Hypothalamus (tissue), 51 donors: ENCODE data around the gene RBM19.
"Not testable (repeated sequence)": the region's sequence is repeated elsewhere in the genome, so short reads cannot be mapped to it uniquely, and the experiment has no call there.

ENCODE experiments used
- DNase-seq, 51 donors: peaks; one replicate each; lab custom pipeline; 2025; lab: John Stamatoyannopoulos, UW

Gene RBM19, protein sequence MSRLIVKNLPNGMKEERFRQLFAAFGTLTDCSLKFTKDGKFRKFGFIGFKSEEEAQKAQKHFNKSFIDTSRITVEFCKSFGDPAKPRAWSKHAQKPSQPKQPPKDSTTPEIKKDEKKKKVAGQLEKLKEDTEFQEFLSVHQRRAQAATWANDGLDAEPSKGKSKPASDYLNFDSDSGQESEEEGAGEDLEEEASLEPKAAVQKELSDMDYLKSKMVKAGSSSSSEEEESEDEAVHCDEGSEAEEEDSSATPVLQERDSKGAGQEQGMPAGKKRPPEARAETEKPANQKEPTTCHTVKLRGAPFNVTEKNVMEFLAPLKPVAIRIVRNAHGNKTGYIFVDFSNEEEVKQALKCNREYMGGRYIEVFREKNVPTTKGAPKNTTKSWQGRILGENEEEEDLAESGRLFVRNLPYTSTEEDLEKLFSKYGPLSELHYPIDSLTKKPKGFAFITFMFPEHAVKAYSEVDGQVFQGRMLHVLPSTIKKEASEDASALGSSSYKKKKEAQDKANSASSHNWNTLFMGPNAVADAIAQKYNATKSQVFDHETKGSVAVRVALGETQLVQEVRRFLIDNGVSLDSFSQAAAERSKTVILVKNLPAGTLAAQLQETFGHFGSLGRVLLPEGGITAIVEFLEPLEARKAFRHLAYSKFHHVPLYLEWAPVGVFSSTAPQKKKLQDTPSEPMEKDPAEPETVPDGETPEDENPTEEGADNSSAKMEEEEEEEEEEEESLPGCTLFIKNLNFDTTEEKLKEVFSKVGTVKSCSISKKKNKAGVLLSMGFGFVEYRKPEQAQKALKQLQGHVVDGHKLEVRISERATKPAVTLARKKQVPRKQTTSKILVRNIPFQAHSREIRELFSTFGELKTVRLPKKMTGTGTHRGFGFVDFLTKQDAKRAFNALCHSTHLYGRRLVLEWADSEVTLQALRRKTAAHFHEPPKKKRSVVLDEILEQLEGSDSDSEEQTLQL

DNA sequence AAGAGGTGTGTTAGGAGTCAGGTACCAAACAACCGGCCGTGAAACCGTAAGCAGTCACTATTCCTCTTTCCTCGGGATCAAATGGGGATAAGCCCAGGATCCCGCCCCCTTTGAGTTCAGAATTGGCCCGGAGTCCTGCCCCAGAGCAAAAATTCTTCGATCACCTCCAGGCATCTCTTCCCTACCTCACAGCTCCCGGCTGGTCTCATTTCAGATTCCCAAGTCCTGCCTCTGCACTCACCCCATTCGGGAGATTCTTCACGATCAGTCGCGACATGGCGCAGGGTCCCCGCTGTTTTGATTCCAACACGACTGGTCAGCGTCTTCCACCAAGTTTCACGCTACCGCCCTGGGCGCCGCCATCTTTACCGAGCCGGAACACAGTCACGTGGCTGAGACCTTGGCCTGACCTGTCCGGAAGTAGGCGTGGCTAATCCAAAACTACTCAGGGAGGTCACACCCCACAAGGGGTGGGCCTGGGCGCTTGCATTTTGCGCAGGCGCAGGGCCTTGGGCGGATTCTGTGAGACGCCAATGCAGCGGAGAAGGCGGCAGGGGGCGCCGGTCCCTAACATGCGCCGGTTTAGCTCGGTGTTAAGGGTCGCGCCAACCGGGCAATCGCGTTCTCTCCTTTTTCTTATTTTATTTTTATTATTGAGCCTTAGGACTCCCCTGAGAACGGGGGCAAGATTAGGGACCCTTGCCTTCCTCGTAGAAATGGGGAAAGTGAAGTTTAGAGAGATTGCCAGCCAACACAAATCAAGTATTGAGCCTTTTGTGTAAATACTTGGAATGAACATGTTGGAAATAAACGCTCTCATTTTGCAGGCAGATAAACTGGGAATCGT lies at the start of gene RBM19:
Gene RBM19 (minus strand): TSS at position 375 of the 847 bp plus-strand sequence. CDS start 98 bp downstream, at position 277.
- peak; percentile 68 to 99 (median 97) for DNase-seq

DNA sequence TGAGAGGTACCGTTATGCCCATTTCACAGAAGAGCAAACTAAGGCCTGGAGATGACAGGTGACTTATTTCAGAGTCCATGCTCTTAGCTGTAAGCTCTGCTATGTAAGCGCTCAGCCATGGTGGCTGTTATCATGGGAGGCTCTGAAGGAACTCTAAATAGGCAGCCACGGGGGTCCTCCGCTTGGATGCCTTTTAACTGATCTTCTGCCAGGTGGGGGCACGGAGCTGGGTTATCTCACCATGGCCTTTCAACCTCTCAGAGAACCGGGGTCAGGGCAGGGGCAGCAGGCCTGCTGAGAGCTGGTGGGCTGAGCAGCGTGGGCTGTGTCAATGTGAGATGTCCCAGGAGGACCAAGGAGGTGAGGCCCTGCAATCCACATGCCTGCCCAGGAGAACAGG lies 49.7 kb upstream of the RBM19 start:
- no peak for DNase-seq

DNA sequence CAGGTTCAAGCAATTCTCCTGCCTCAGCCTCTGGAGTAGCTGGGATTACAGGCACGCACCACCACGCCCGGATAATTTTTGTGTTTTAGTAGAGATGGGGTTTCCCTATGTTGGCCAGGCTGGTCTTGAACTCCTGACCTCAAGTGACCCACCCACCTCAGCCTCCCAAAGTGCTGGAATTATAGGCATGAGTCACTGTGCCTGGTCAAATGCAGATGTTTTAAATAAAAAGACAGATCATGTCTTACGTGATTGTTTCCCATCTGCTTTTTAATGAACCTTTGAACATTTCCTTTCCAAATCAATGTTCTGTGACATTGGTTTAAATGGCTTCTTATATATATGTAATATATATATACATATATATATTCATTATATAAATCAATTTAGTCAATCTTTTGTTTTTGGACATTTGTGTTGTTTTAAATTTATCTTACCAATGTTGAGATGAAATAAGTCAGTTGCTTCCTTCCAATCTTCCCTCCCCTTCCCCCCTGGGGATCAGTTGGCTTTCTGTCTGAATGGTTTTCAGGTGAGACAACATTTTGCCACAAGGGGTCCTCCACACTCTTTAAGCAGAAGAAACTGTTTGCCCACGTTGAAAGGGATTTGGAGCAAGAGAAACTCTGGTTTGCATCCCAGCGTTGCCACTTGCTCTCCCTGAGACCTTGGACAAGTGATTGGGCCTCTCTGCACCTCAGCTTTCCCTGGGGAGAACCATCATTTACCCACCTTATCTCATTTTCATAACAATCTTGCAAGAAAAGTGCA lies 47.6 kb upstream of the RBM19 start:
- DNase-seq, result no peak

DNA sequence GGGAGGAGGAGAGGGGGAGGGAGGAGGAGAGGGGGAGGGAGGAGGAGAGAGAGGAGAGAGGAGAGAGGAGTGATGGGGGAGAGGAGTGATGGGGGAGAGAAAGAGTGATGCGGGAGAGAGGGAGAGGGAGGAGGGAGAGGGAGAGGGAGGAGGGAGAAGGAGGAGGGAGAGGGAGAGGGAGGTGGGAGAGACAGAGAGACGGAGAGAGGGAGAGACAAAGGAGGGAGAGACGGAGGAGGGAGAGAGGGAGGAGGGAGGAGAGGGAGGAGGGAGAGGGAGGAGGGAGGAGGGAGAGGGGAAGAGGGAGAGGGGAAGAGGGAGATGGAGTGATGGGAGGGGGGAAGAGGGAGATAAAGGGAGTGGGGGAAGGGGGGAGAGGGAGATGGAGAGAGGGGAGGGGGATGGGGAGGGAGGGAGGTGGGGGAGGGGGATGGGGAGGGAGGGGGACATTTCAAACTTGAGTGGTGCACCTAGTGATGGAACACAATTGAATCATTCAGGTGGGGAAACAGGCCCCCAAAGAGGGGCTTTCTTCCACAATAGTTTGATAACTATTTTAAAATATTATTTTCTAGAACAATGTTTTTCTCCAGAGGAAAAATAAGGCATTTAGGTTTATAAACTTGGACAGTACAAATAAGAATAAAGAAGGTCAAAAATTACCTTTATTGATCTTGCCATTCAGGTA lies 46.8 kb upstream of the RBM19 start:
- no peak for DNase-seq

DNA sequence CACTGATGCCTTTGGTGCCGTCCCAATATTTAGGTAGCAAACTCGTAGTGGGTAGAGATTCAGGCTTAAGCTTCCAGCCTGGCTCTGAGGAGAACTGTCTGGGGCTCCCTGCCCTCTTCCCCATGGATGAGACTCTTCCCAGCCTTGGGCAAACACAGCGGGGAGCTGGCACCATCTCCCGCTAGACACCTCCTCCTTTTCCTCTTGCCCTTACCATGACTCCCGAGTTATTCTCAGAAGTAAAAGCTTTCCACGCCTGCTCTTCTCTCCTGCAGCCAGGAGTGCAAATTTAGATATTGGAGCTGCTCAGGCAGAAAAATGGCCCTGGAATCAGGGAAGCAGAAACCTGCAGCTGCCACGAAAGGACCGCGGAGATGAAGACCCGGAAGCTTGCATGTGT lies 45.6 kb upstream of the RBM19 start:
- no peak for DNase-seq

DNA sequence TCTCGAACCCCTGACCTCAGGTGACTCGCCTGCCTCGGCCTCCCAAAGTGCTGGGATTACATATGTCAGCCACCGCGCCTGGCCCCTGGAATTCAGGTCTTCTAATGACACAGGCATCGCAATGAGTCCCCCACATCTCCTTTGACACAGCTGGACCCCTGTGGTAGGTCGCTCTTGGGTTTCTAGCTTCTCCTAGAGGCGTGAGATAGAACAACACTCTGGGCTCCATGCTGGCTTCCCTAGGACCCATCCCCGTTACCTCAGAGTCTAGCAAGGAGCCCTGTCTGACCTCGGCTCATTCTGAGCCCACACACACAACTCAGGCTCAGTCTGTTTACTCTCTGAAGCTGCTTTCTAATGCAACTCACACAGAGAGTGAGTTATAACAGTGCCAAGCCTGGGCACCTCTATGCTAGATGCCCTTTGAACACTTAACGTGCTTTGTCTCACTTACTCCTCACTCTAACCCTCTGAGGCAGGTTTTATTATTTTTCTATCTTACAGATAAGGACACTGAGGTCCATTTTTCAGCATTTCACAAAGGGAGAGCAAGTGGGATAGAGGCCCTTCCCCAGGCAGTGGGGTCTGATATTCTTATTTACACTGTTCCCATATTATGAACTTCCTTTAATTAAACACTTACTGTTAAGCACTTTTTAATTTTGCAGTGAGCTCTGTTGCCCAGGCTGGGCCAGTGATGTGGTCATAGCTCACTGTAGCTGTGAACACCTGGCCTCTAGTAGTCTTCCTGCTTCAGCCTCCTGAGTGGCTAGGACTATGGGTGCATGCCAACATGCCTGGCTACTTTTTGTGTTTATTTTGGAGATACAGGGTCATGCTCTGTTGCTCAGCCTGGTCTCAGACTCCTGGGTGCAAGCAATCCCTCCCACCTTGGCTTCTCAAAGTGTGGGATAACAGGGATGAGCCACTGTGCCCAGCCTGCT lies 40.6 kb upstream of the RBM19 start:
- DNase-seq, result no peak

DNA sequence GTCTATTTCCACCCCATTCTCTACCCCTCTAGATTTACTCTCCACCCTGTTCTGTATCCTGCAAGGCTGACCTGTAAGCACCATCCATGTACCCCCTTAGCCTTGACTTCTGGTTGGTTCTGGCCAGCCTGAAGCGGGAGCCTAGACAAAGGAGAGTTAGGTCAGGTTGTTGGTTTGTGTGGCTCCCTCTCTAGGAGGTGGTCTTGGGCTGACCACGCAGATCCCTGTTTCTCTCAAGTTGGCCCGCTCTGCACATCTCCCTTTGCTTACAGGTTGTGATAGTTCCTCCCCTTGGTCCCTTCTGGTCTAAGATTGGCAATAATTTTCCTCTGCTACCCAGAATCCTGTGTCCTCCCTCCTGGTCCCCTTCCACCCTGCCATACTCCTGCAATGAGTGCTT lies 38.3 kb upstream of the RBM19 start:
- DNase-seq, result no peak

DNA sequence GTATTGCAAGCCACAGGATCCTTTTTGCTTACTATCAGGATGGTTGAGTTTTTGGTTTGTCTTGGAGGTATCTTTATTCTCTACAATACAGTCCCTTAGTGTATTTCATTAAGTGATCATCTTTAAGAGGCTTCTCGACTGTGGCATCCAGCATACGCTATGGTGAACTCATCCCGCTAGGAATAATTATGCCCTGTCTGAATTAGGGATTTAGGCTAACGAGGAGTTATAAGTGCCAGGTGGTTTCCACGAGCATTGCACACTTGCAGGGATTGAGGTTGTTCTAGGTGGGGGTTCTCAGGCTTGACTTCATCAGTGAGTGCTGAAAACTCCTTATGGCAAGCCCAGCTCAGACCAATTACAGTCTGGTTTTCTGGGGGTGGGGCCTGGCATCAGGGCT lies 37.2 kb upstream of the RBM19 start:
- DNase-seq, result no peak

DNA sequence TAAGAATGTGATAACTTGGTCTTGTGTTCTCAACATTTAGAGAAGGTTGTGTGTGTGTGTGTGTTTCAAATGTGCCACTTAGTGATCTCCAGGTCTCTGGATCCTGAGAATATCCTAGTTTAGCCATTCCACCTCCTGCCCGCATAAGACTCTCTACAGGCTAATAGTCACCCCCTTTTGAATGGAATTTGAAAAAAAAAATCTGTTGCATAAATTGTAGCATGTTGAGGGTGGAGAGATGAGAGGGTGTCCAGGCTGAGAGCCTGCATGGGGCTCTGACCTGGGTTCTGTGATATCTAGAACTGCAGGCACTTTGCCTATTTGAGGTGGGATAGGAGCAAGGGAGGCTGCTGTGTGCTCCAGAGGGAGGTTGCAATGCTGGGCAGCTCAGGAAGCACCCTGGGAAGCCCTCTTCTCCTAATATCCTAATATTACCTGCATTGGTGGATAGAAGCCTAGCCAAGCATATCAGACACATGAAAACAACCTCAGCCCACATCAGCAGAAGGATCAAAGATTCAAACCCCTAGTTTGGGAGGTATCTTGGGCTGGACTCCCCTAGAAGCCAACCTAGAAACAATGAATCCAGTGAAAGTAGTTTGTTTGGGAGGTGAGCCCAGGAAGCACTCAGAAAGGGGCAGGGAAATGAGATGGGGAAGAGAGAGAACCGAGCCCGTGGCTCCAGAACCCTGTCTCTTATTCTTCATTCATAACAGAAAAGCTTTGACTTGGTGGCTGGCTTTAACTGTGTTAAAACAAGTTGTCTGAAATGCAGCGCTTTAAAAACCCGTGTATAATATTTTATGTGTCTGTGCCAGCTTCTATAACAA lies 35.6 kb upstream of the RBM19 start:
- DNase-seq, result no peak

DNA sequence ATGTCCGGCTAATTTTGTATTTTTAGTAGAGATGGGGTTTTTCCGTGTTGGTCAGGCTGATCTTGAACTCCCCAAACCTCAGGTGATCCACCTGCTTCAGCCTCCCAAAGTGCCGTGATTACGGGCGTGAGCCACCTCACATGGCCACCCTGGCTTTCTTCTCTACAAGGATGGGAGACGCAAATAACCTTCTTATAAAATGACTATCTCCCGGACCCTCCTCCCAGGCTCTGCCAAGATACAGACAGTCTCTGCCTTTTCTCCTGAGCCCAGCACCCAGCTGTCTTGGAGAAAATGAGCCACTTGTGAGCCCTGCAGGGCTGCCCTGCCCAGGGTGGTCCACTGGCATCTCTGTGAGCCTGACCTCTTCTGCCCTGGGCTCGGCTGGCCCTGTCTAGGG lies 34.7 kb upstream of the RBM19 start:
- no peak for DNase-seq

DNA sequence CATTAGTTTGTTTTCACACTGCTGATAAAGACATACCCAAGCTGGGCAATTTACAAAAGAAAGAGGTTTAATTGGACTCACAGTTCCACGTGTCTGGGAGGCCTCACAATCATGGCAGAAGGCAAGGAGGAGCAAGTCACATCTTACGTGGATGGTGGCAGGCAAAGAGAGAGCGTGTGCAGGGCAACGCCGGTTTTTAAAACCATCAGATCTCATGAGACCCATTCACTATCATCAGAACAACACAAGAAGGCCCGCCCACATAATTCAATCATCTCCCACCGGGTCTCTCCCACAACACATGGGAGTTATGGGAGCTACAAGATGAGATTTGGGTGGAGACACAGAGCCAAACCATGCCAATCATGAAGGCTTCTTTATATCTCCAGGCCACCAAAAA lies 34.1 kb upstream of the RBM19 start:
- not testable (repeated sequence) for DNase-seq

DNA sequence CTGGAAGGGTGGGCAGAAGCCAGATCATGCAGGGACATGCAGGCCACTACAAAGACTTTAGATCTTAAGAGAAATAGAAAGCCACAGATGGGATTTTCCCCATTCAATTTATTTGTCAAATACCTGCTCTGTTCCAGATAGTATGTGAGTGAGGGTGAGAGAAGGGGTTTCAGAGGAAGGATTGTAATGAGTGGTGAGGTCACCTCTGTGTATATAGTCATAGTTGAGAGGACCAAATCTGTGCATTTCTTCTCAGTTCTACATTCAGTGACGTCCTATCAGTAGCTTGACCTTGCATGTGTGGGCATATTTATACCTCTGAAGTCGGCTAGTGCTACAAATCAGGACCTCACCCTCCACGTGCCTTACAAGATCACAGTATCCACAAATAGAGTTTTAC lies 31.2 kb upstream of the RBM19 start:
- no peak for DNase-seq

DNA sequence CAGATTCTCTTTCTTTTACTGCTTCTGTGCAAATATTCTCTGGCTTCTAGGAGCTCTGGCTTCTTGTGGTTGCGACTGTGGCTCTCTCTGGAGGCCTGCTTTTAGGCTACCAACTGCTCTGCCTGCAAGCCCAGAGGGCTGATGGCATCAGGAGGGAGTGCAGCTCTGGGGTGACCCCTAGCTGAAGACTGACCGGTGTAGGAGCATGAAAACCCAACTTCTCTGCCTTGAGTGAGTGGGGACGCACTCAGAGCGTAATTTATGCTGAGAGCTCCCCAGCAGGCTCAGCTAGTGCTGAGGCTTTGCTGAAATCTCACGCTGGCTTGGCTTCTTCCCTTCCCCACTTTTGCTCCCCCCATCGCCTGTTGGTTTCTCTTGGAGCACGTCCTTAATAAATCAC lies 29.9 kb upstream of the RBM19 start:
- DNase-seq, result no peak

DNA sequence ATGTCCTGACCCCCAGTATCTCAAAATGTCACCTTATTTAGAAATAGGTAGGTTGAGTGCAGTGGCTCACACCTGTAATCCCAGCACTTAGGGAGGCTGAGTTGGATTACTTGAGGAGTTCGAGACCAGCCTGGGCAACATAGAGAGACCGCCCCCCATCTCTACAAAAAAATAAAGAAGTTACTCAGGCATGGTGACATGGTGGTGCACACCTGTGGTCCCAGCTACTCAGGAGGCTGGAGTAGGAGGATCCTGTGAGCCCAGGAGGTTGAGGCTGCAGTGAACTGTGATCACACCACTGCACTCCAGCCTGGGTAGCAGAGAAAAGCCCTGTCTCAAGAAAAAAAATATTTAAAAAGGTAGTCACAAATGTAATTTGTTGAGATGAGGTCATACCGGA lies 27.9 kb upstream of the RBM19 start:
- no peak for DNase-seq

DNA sequence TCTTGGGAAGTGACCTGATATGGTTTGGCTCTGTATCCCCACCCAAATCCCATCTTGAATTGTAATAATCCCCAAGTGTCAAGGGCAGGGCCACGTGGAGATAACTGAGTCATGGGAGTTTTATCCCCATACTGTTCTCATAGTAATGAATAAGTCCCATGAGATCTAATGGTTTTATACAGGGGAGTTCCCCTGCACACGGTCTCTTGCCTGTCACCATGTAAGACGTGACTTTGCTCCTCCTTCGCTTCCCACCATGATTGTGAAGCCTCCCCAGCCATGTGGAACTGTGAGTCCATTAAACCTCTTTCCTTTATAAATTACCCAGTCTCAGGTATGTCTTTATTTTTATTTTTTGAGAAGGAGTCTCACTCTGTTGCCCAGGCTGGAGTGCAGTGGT lies 26.6 kb upstream of the RBM19 start:
- not testable (repeated sequence) for DNase-seq

DNA sequence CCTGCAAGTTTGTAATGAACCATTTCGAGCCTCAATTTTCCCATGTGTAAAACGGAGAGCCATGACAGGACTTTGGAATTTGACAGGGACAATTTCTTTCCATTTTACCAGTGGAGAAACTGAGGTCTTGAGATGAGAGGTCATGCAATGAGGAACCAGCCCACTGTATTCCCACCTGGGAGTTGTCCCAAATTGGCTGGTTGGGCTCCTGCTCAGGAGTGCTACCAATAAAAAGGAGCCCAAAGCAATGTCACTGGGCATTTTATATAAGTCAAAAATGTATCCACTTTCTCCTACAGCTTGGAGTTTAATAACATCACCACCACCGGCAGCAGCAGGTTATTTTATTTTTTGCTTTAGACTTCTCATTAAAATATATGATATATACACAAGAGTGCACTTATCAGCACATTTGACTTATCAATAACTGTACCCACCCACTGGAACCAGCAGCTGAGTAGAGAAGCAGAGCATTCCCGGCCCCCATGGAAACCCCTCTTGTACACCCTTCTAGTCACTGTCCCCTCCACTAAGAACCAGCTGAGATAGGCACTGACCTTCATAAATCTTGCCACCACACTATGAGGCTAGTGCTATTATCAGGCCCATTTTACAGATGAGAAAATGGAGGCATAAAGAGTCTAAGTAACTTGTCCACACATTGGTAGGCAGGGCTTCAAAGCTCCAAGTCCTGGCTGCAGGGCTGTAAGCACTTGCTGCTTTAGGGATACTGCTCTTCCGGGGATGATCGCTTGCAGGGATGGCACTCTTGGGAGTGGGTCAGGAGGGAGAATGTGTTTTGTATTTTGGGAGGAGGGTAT lies 25.3 kb upstream of the RBM19 start:
- DNase-seq, result no peak
